ENCODE data around the gene KDM5A. TPM values are rescaled to one million over a fixed set of nuclear protein-coding genes. Genes with fewer than 3 reads are reported as not detected.
"Not testable (repeated sequence)": the region's sequence is repeated elsewhere in the genome, so short reads cannot be mapped to it uniquely, and the experiment has no call there.

KDM5A gene
- polyA plus RNA-seq, 2 of the 4 experiments (the other 2 are of a cell fraction), result 18.8 to 42.6 TPM

DNA sequence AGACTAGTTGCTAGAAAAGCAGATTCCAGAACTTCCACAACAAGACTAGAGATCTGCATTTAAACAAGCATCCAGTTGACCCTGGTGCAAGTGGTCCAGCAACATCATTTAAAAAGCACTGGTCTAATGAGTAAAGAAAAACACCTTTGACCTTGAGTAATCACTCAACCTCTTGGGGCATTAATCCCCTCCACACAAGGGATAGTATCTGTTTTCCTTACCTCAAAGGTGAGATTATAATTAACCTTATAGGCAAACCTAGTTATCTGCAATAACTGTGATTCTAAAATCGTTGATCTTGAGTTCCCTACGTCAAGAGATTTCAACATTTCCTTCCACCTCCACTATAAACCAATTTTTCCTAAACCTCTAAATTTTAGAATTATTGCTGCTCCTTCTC, 1.1 kb downstream of the KDM5A start:
- peak overlapping the region; percentile 90 to 97; a peak in 5 of 6 replicates for H3K27ac ChIP-seq
- TF ChIP-seq ESRRA (IDR thresholded peaks at IDR 0.05; ENCODE audit: borderline replicate concordance, low read length), result no peak
- no peak for TF ChIP-seq JUN (IDR thresholded peaks at IDR 0.05)
- TF ChIP-seq, protein P1, sequence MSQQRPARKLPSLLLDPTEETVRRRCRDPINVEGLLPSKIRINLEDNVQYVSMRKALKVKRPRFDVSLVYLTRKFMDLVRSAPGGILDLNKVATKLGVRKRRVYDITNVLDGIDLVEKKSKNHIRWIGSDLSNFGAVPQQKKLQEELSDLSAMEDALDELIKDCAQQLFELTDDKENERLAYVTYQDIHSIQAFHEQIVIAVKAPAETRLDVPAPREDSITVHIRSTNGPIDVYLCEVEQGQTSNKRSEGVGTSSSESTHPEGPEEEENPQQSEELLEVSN (IDR thresholded peaks at IDR 0.05; ENCODE audit: borderline replicate concordance, low read depth), result no peak
- TF ChIP-seq MAZ (IDR thresholded peaks at IDR 0.05; ENCODE audit: borderline replicate concordance, low read depth, low read length), result no peak
- TF ChIP-seq CHD4 (IDR thresholded peaks at IDR 0.05; ENCODE audit: borderline replicate concordance), result no peak
- TF ChIP-seq, protein P2, sequence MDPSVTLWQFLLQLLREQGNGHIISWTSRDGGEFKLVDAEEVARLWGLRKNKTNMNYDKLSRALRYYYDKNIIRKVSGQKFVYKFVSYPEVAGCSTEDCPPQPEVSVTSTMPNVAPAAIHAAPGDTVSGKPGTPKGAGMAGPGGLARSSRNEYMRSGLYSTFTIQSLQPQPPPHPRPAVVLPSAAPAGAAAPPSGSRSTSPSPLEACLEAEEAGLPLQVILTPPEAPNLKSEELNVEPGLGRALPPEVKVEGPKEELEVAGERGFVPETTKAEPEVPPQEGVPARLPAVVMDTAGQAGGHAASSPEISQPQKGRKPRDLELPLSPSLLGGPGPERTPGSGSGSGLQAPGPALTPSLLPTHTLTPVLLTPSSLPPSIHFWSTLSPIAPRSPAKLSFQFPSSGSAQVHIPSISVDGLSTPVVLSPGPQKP (IDR thresholded peaks at IDR 0.05; ENCODE audit: low read depth, low read length), result no peak
- peaks cover 25% of the 10 kb centered on the region; the same call in 2 of the 3 replicates for H3K4me1 ChIP-seq
- ChIA-PET CTCF (interaction anchor here (1.1 to 2.8 kb wide), 2 partner anchors 14 to 35 kb away, joined by 3 to 9 read pairs; partner anchors contain the start of gene CCDC77), POLR2A (no interaction called here)
- DNase-seq (ENCODE audit: low read depth in 1 of 2, low spot score in 1 of 2) (no peak), ATAC-seq (no peak), FAIRE-seq (no peak)
- WGBS (ENCODE audit: missing lambda C conversion rate), result 6% methylated on average over 2 of the region's 2 CpGs
- H3K9me3 ChIP-seq, result no peaks in the 10 kb centered on the region
- peak overlapping the region; percentile 91 for H3K4me2 ChIP-seq
- peak overlapping the region; percentile 79 for H3K4me3 ChIP-seq

DNA sequence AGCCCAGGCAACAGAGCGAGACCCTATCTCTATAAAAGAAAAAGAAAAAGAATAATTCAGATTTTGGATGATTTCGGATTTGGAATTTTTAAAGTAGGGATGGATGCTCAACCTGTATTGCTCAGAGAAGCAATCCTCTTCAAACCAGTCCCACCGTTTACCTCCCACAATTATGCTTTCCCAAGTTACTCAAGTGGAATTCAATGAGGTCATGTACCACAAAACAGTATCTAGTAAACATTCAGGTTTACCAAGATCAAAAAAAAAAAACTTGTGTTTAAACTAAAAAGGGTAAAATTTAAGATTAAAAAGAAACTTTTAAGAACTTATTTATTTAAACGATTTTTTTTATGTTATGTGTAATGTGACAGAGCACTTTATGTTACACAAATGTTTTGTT, 2.5 kb downstream of the KDM5A start:
- H3K4me2 ChIP-seq, result peak overlapping the region; percentile 91
- H3K27ac ChIP-seq, result no peak overlapping the region
- POLR2A ChIA-PET, result no interaction called here

DNA sequence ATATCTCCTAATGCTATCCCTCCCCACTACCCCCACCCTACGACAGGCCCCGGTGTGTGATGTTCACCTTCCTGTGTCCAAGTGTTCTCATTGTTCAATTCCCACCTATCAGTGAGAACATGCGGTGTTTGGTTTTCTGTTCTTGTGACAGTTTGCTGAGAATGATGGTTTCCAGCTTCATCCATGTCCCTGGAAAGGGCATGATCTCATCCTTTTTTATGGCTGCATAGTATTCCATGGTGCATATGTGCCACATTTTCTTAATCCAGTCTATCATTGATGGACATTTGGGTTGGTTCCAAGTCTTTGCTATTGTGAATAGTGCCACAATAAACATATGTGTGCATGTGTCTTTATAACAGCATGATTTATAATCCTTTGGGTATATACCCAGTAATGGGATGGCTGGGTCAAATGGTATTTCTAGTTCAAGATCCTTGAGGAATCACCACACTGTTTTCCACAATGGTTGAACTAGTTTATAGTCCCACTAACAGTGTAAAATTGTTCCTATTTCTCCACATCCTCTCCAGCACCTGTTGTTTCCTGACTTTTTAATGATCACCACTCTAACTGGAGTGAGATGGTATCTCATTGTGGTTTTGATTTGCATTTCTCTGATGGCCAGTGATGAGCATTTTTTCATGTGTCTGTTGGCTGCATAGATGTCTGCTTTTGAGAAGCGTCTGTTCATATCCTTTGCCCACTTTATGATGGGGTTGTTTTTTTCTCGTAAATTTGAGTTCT, 18.2 kb downstream of the KDM5A start:
- POLR2A ChIA-PET; H3K4me2 ChIP-seq; ATAC-seq; H3K4me3 ChIP-seq; H3K27ac ChIP-seq; H3K4me1 ChIP-seq; DNase-seq (ENCODE audit: low read depth in 1 of 2, low spot score in 1 of 2); H3K9me3 ChIP-seq; CTCF ChIA-PET; FAIRE-seq: not testable (repeated sequence)
- 96% methylated on average over 5 of the region's 5 CpGs for WGBS (ENCODE audit: missing lambda C conversion rate)

More for the DNA sequence above, 2.5 kb downstream of the KDM5A start:
- TF ChIP-seq, protein P3, sequence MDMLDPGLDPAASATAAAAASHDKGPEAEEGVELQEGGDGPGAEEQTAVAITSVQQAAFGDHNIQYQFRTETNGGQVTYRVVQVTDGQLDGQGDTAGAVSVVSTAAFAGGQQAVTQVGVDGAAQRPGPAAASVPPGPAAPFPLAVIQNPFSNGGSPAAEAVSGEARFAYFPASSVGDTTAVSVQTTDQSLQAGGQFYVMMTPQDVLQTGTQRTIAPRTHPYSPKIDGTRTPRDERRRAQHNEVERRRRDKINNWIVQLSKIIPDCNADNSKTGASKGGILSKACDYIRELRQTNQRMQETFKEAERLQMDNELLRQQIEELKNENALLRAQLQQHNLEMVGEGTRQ (IDR thresholded peaks at IDR 0.05), result no peak
- TF ChIP-seq POLR2A (IDR thresholded peaks at IDR 0.05; ENCODE audit: low read length) (no peak), ZSCAN20 (CRISPR knock-in tag; IDR thresholded peaks at IDR 0.05) (no peak), RNF2 (IDR thresholded peaks at IDR 0.05; ENCODE audit: borderline replicate concordance, low read depth) (no peak), NR3C1 (IDR thresholded peaks at IDR 0.05) (no peak), CHD4 (IDR thresholded peaks at IDR 0.05; ENCODE audit: borderline replicate concordance) (no peak), CBX8 (IDR thresholded peaks at IDR 0.05) (no peak), CBX2 (IDR thresholded peaks at IDR 0.05; ENCODE audit: borderline replicate concordance, low read depth) (no peak)
- TF ChIP-seq, protein P4, sequence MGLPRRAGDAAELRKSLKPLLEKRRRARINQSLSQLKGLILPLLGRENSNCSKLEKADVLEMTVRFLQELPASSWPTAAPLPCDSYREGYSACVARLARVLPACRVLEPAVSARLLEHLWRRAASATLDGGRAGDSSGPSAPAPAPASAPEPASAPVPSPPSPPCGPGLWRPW (IDR thresholded peaks at IDR 0.05), result no peak
- DNase-seq (ENCODE audit: low read depth in 1 of 2, low spot score in 1 of 2) (no peak), ATAC-seq (no peak), FAIRE-seq (no peak)
- CTCF ChIA-PET, result interaction anchor here (1.0 kb wide), 1 partner anchor 9 kb away, joined by 3 read pairs; no protein-coding TSS in a partner anchor
- Histone ChIP-seq H3K9me3 (no peaks in the 10 kb centered on the region), H3K4me3 (peak overlapping the region; percentile 79; the same call in 1 of the 3 replicates), H3K4me1 (peaks cover 25% of the 10 kb centered on the region; the same call in 2 of the 3 replicates)
- WGBS (ENCODE audit: missing lambda C conversion rate), result 62% methylated on average over 4 of the region's 4 CpGs

DNA sequence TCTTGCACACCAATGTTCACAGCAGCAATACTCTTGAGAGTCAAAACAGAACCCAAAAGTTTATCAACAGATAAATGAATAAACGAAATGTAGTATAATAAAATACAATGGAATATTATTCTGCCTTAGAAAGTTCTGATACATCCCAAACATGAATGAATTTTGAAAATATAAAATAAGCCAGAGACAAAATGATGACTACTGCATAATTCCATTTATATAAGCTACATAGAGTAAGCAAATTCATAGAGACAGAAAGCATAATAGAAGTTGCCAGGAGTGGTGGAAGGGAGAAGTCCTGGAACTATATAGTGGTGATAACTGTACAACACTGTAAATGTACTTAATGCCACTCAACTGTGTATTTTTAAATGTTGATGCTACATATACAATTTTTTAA, 21.1 kb downstream of the KDM5A start:
- ChIA-PET POLR2A (no interaction called here), CTCF (no interaction called here)
- no peak for ATAC-seq
- Histone ChIP-seq H3K4me3 (no peak overlapping the region), H3K9me3 (peaks cover 13% of the 10 kb centered on the region), H3K27ac (no peak overlapping the region), H3K4me2 (no peak overlapping the region), H3K4me1 (no peaks in the 10 kb centered on the region)
- 91% methylated on average over 1 of the region's 1 CpG for WGBS (ENCODE audit: missing lambda C conversion rate)
- no peak for FAIRE-seq
- TF ChIP-seq MAFK (IDR thresholded peaks at IDR 0.05; ENCODE audit: partially characterized antibody) (peak; percentile 68), ESRRA (IDR thresholded peaks at IDR 0.05; ENCODE audit: borderline replicate concordance, low read length) (no peak)
- TF ChIP-seq, protein P4 (IDR thresholded peaks at IDR 0.05), result no peak
- DNase-seq (ENCODE audit: low read depth in 1 of 2, low spot score in 1 of 2), result no peak
